A549 (cell line): Measurements from ENCODE around the gene LIPF.

Experiments used
- CEBPB ChIP-seq, 2 experiments: fragments of >200 bp in 1 of 2; sonication (Bioruptor Twin) in 1 of 2; formaldehyde crosslinking in 1 of 2; IDR thresholded peaks; 2 replicates each; pipeline ENCODE4 v1.6.1; 2012 to 2016
- HDAC2 ChIP-seq: fragments of 200-600 bp; sonication (generic); IDR thresholded peaks from 2 replicates; pipeline ENCODE4 v1.6.1; 2016
- RFX5 ChIP-seq: fragments of 450-650 bp; IDR thresholded peaks from 2 replicates; pipeline ENCODE4 v1.7.1; 2014; ENCODE audit warnings: antibody characterized with exemption, mild to moderate bottlenecking, moderate library complexity
- SREBF2 ChIP-seq: fragments of 450-650 bp; IDR thresholded peaks from 2 replicates; pipeline ENCODE4 v1.6.1; 2014; ENCODE audit warnings: mild to moderate bottlenecking, moderate library complexity
- TP53 ChIP-seq: fragments of 250-450 bp; sonication (Bioruptor Pico); IDR thresholded peaks from 2 replicates; pipeline ENCODE4 v1.5.0; 2021; ENCODE audit warnings: mild to moderate bottlenecking, moderate library complexity
- TF ChIP-seq, protein P1 (sequence below): fragments of >200 bp; sonication (Bioruptor Twin); formaldehyde crosslinking; IDR thresholded peaks from 3 replicates; pipeline ENCODE4 v1.5.1; 2016

DNA sequence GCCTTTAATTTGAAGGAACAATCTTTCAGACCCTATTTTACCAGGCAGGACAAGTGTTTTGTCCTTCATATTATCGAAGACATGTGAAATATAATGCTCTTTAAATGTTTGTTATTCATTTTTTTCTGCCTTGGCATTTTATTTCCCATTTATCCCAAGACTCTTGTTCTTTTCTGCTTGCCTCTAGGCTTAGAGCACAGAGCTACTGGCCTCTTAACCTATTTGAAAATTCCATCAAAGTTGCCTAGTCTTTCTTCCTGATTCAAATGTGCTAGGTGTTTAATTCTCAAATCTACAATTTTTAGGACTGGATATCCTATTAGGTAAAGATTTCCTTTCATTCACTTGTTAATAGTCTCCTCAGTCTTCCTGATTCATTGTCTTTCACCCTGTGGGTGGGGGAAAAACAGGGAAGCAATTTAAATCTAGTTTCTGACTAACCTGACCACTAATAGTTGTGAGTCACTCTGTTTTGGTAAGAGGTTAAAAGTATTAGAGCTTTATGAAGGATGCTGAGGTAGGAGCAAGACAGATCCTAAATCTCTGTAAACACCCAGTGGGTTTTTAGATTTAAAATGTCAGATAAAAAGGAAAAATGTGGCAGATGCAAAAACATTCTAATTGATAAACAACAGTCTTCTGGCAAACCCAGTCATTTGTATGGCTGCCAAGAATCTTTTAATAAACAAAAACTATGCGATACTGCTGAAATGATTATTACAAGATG, 43.4 kb downstream of the LIPF start:
- TF ChIP-seq, protein P1, sequence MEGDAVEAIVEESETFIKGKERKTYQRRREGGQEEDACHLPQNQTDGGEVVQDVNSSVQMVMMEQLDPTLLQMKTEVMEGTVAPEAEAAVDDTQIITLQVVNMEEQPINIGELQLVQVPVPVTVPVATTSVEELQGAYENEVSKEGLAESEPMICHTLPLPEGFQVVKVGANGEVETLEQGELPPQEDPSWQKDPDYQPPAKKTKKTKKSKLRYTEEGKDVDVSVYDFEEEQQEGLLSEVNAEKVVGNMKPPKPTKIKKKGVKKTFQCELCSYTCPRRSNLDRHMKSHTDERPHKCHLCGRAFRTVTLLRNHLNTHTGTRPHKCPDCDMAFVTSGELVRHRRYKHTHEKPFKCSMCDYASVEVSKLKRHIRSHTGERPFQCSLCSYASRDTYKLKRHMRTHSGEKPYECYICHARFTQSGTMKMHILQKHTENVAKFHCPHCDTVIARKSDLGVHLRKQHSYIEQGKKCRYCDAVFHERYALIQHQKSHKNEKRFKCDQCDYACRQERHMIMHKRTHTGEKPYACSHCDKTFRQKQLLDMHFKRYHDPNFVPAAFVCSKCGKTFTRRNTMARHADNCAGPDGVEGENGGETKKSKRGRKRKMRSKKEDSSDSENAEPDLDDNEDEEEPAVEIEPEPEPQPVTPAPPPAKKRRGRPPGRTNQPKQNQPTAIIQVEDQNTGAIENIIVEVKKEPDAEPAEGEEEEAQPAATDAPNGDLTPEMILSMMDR: no peak
- no peak for TF ChIP-seq RFX5
- TF ChIP-seq HDAC2: no peak
- no peak for TF ChIP-seq CEBPB (IDR thresholded peaks at IDR 0.05)
- no peak for TF ChIP-seq SREBF2
- TF ChIP-seq TP53 (CRISPR knock-in tag): no peak
